Endodermal cell (in vitro differentiated cells): Measurements from ENCODE around the gene BCORL1. TPM values are rescaled to one million over a fixed set of nuclear protein-coding genes. Genes with fewer than 3 reads are reported as not detected.

Experiments
- DNase-seq: peaks from one replicate; pipeline ENCODE4 v3.0.0-alpha.2; 2017
- H3K27ac ChIP-seq: 2 replicates; pipeline ENCODE4 v1.5.1; 2013; ENCODE audit warnings: mild to moderate bottlenecking, low read depth, low read length, moderate library complexity
- H3K27me3 ChIP-seq: 2 replicates; pipeline ENCODE4 v1.6.1; 2013; ENCODE audit warnings: mild to moderate bottlenecking, low read length, moderate library complexity; ENCODE audit not compliant: insufficient read depth, control insufficient read depth, poor library complexity, severe bottlenecking
- H3K36me3 ChIP-seq: 2 replicates; pipeline ENCODE4 v1.7.0; 2013; ENCODE audit warnings: mild to moderate bottlenecking, low read length, moderate library complexity; ENCODE audit not compliant: control insufficient read depth, insufficient read depth
- H3K4me1 ChIP-seq: one replicate; pipeline ENCODE4 v1.7.0; 2013; ENCODE audit warnings: low read length; ENCODE audit not compliant: control insufficient read depth, insufficient read depth
- H3K4me3 ChIP-seq: 2 replicates; pipeline ENCODE4 v1.5.1; 2013; ENCODE audit warnings: mild to moderate bottlenecking, low read length, moderate library complexity
- H3K9ac ChIP-seq: 2 replicates; pipeline ENCODE4 v1.6.1; 2013; ENCODE audit warnings: mild to moderate bottlenecking, low read length, moderate library complexity; ENCODE audit not compliant: poor library complexity, severe bottlenecking; ENCODE audit errors: extremely low read depth
- H3K9me3 ChIP-seq: 2 replicates; pipeline ENCODE4 v1.6.1; 2013; ENCODE audit warnings: mild to moderate bottlenecking, low read length, moderate library complexity; ENCODE audit not compliant: control insufficient read depth
- H3K27ac Mint-ChIP-seq: 2 replicates; pipeline ENCODE4 v1.8.0; 2020; ENCODE audit warnings: mixed read lengths
- H3K27me3 Mint-ChIP-seq: 2 replicates; pipeline ENCODE4 v1.8.0; 2021; ENCODE audit warnings: mild to moderate bottlenecking, mixed read lengths; ENCODE audit not compliant: insufficient read depth
- H3K36me3 Mint-ChIP-seq: 2 replicates; pipeline ENCODE4 v1.8.0; 2020; ENCODE audit warnings: low read depth, mixed read lengths
- H3K4me1 Mint-ChIP-seq: 2 replicates; pipeline ENCODE4 v1.8.0; 2020; ENCODE audit warnings: mixed read lengths
- H3K4me3 Mint-ChIP-seq: 2 replicates; pipeline ENCODE4 v1.8.0; 2020; ENCODE audit warnings: mild to moderate bottlenecking, moderate library complexity, mixed read lengths
- H3K9me3 Mint-ChIP-seq: 2 replicates; pipeline ENCODE4 v1.8.0; 2020; ENCODE audit warnings: mild to moderate bottlenecking, mixed read lengths
- WGBS, 2 experiments: methylation state at CpG; one replicate each; pipeline versions ENCODE4 v1.1.5 to v1.1.7; 2013; ENCODE audit warnings: missing lambda C conversion rate in 2 of 2, mixed read lengths in 1 of 2; ENCODE audit not compliant: insufficient coverage in 1 of 2, insufficient read length in 1 of 2; 5-methylcytosine and 5-hydroxymethylcytosine counted together
- total RNA-seq, 2 donors: library from RNA; stranded (reverse); fragmentation: NEBNext Ultra II Directional in 1 of 2; extraction: Animal tissue kit (Norgen Biotek cat#: 25700) in 1 of 2; gene quantifications; 2 replicates in 1 of 2; 3 replicates in 1 of 2; pipeline ENCODE4 v1.2.1, GENCODE V29; 2021
- TF ChIP-seq, protein P1 (sequence below): fragments of 200-600 bp; sonication (generic); conservative IDR thresholded peaks from 2 replicates; pipeline ENCODE4 v1.5.0; 2021; ENCODE audit warnings: antibody characterized with exemption, mild to moderate bottlenecking

The BCORL1 gene
- total RNA-seq, 2 donors from 2014 or later: 24.5 to 29.9 TPM

DNA sequence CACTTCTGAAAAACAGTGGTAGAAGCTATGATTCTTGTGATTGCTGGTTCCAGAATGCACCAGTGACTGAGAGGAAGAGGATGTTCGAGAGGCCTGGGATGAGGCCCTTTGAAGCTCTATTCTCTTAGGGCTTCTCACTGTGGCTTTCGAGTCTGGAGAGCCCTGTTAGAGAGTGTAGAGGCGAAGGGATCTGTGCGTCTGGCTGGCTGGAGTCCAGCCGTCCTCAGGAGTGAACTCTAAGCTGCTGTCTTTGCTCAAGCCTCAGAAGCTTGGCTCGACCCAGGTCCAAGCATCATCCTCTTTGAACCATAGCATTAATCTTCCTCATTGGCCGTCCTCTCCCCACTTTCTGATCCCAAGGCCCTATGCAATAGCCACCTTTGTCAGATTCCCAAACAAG, 76.2 kb downstream of the BCORL1 start:
- TF ChIP-seq, protein P1, sequence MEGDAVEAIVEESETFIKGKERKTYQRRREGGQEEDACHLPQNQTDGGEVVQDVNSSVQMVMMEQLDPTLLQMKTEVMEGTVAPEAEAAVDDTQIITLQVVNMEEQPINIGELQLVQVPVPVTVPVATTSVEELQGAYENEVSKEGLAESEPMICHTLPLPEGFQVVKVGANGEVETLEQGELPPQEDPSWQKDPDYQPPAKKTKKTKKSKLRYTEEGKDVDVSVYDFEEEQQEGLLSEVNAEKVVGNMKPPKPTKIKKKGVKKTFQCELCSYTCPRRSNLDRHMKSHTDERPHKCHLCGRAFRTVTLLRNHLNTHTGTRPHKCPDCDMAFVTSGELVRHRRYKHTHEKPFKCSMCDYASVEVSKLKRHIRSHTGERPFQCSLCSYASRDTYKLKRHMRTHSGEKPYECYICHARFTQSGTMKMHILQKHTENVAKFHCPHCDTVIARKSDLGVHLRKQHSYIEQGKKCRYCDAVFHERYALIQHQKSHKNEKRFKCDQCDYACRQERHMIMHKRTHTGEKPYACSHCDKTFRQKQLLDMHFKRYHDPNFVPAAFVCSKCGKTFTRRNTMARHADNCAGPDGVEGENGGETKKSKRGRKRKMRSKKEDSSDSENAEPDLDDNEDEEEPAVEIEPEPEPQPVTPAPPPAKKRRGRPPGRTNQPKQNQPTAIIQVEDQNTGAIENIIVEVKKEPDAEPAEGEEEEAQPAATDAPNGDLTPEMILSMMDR: no peak
- Mint-ChIP-seq H3K9me3 (peaks cover 40% of the 10 kb centered on the region), H3K36me3 (peaks cover 17% of the 10 kb centered on the region), H3K27me3 (peaks cover 37% of the 10 kb centered on the region), H3K27ac (no peak overlapping the region), H3K4me1 (no peaks in the 10 kb centered on the region), H3K4me3 (no peak overlapping the region)
- 92 to 100% methylated on average over 3 to 7 of the region's 7 CpGs for WGBS, 2 experiments
- Histone ChIP-seq H3K36me3 (peaks cover 9% of the 10 kb centered on the region), H3K9ac (no peak overlapping the region), H3K4me1 (no peaks in the 10 kb centered on the region), H3K27me3 (peaks cover 10% of the 10 kb centered on the region), H3K27ac (no peak overlapping the region), H3K4me3 (no peak overlapping the region), H3K9me3 (no peaks in the 10 kb centered on the region)
- DNase-seq: no peak

DNA sequence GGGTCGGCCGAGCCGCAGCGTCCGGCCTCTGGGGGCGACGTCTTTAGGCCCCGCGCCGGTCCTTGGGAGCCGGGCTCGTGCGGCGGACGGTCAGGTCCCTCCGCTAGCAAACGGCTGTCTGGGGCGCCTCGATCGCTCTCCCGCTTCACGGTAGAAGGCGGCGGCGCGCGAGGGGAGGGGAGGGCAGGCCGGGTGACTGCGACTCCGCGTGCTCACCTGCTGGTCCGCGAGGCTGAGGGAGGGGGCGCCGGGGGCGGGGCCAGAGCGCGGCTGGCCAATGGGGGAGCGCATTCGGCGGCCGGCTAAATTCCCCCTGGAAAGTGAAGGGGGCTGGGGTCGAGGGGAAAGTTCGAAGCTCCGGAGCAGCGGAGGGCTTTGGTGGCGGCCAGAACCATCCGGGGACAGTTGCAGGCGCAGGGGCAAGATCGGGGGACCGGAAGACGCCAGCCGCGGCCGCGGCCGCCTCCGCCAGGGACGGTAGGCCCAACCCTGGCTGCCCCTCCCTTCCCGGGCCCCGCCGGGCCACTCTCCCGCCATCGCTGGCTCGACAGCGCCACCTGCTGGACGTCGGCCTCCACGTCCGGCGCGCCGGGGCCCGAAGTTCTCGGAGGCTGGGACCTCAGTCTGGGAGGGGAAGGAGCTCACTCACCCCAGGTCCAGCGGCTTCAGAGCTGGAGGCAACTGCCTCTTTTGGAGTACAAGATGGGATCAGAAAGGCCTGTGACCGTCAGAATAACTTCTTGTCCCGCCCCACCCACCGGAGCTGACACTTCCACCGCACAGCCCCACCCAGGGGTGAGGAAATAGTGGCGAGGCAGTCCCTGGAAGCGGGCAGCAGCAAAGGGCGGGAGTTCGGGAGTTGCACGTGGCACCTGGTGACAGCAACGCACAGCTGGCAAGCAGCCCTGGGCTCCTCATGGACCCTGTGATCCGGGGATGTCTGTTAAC, 78.0 kb downstream of the BCORL1 start:
- Histone ChIP-seq H3K27ac (no peak overlapping the region), H3K27me3 (peaks cover 10% of the 10 kb centered on the region), H3K36me3 (peaks cover 9% of the 10 kb centered on the region), H3K9me3 (no peaks in the 10 kb centered on the region), H3K4me1 (no peaks in the 10 kb centered on the region), H3K4me3 (no peak overlapping the region), H3K9ac (no peak overlapping the region)
- TF ChIP-seq, protein P1: peak; percentile 95
- Mint-ChIP-seq H3K4me3 (peak overlapping the region; percentile 54), H3K27ac (peak overlapping the region; percentile 76), H3K36me3 (peaks cover 10% of the 10 kb centered on the region), H3K27me3 (peaks cover 37% of the 10 kb centered on the region), H3K4me1 (no peaks in the 10 kb centered on the region), H3K9me3 (peaks cover 32% of the 10 kb centered on the region)
- DNase-seq: peak; percentile 93
- 3 to 40% methylated on average over 1 to 76 of the region's 87 CpGs for WGBS, 2 experiments

DNA sequence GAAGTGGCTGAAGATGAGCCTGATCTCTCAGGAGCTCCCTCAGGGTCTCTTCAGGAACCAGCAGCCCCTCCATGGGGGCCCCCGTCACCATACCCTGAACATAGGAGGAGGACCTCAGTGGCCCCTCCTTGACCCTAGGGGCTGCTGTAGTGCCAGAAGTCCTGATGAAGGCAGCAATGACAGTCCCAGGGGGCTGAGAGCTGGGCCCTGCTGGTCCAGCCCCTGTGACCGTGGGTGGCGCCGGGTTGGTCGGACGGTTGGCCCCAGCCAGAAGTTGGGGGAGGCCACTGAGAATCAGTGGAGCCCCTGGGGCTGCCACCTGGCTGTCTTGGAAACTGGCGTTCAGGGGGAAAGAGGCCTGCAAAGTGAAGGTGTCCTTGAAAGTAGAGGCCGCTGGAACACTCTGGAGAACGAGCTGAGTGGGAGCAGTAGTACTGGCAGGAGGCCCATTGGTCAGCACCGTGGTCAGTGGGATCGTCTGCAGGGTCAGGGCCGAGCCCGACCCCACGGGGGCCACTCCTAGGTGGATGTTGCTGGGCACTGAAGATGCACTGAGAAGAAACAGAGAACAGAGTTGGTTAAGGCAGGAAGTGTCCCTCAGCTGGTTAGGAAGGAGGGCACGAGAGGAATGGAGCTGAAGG, 84.7 kb downstream of the BCORL1 start:
- Histone ChIP-seq H3K9ac (no peak overlapping the region), H3K4me3 (no peak overlapping the region), H3K4me1 (no peaks in the 10 kb centered on the region), H3K27me3 (no peaks in the 10 kb centered on the region), H3K36me3 (no peaks in the 10 kb centered on the region), H3K9me3 (no peaks in the 10 kb centered on the region), H3K27ac (no peak overlapping the region)
- Mint-ChIP-seq H3K4me3 (no peak overlapping the region), H3K9me3 (peaks cover 23% of the 10 kb centered on the region), H3K27me3 (peaks cover 1% of the 10 kb centered on the region), H3K4me1 (no peaks in the 10 kb centered on the region), H3K36me3 (peaks cover 2% of the 10 kb centered on the region), H3K27ac (no peak overlapping the region)
- DNase-seq: no peak
- TF ChIP-seq, protein P1: no peak
- 88 to 91% methylated on average over 3 to 15 of the region's 15 CpGs for WGBS, 2 experiments
